ENCODE results near the gene CACNA1E.

DNA sequence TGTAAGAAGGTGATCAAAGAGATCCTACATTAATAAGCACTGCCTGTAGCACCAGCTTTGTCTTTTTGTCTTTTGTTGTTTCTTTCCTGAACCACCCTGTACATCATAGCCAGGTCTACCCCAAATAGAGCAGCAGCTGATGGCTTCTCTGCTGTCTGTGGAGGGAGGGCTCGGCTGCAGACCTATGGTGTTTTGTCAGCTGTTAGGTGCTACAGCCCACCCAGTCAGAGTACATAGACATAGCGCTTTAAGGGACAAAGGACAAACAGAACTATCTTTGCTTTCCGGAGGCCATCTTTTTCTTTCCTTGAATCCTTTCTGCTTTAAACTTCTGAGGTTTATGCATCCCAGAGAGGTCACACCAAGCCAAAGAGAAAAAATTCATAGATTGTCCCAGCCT, 320.1 kb downstream of the CACNA1E start:
- TF ChIP-seq, protein P1, sequence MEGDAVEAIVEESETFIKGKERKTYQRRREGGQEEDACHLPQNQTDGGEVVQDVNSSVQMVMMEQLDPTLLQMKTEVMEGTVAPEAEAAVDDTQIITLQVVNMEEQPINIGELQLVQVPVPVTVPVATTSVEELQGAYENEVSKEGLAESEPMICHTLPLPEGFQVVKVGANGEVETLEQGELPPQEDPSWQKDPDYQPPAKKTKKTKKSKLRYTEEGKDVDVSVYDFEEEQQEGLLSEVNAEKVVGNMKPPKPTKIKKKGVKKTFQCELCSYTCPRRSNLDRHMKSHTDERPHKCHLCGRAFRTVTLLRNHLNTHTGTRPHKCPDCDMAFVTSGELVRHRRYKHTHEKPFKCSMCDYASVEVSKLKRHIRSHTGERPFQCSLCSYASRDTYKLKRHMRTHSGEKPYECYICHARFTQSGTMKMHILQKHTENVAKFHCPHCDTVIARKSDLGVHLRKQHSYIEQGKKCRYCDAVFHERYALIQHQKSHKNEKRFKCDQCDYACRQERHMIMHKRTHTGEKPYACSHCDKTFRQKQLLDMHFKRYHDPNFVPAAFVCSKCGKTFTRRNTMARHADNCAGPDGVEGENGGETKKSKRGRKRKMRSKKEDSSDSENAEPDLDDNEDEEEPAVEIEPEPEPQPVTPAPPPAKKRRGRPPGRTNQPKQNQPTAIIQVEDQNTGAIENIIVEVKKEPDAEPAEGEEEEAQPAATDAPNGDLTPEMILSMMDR (conservative IDR thresholded peaks at IDR 0.05; ENCODE audit: low read depth, low read length) = no peak
- no peak for TF ChIP-seq EZH2 (IDR thresholded peaks at IDR 0.05; ENCODE audit: borderline replicate concordance, low read depth, low read length, poor library complexity, severe bottlenecking)
